Ascending aorta (tissue), 2 donors: ENCODE measurements around the gene CCDC146. TPM values are rescaled to one million over a fixed set of nuclear protein-coding genes. Genes with fewer than 3 reads are reported as not detected.

Experiments used
- DNase-seq, 2 donors: peaks; one replicate each; pipeline ENCODE4 v3.0.0-alpha.2; 2019; ENCODE audit warnings: low spot score in 2 of 2
- H3K27ac ChIP-seq, 2 donors: fragments of 200-600 bp; sonication (generic); one replicate each; pipeline ENCODE4 v1.5.1; 2016 to 2017; ENCODE audit warnings: mild to moderate bottlenecking in 1 of 2
- H3K27me3 ChIP-seq: fragments of 200-600 bp; sonication (generic); one replicate; pipeline ENCODE4 v1.5.1; 2017
- H3K36me3 ChIP-seq, 2 donors: fragments of 200-600 bp; sonication (generic); one replicate each; pipeline ENCODE4 v1.5.1; 2016
- H3K4me1 ChIP-seq, 2 donors: fragments of 200-600 bp; sonication (generic); one replicate each; pipeline ENCODE4 v1.5.1; 2016 to 2017; ENCODE audit warnings: mild to moderate bottlenecking in 1 of 2
- H3K4me3 ChIP-seq, 2 donors: fragments of 200-600 bp; sonication (generic); one replicate each; pipeline ENCODE4 v1.5.1; 2016 to 2017; ENCODE audit warnings: mild to moderate bottlenecking in 1 of 2
- H3K9me3 ChIP-seq, 2 donors: fragments of 200-600 bp; sonication (generic); one replicate each; pipeline ENCODE4 v1.5.1; 2016
- CTCF ChIP-seq, 3 experiments: fragments of 200-600 bp in 2 of 3; fragments of 450-650 bp in 1 of 3; sonication (generic) in 2 of 3; IDR thresholded peaks; one replicate each; pipeline ENCODE4 v1.5.1; 2016 to 2019; ENCODE audit warnings: antibody characterized with exemption in 3 of 3, mild to moderate bottlenecking in 1 of 3, moderate library complexity in 1 of 3
- intact Hi-C: fragments of 100-400 bp; cut with DNase I; formaldehyde crosslinking; loops from one replicate; pipeline ENCODE4 v1.15.1; 2023
- total RNA-seq: library from RNA; depleted of rRNA; stranded (reverse); fragments of >200 nt; gene quantifications from one replicate; pipeline ENCODE4 v1.1.0, GENCODE V29; 2016

CCDC146 gene
- total RNA-seq, 1 donor from 2014 or later = 9.2 TPM

- no peaks in the 10 kb centered on the region for H3K9me3 ChIP-seq
- peaks cover 0 to 11% of the 10 kb centered on the region in 2 donors for H3K4me1 ChIP-seq
- no peak overlapping the region for H3K4me3 ChIP-seq
- no peaks in the 10 kb centered on the region for H3K36me3 ChIP-seq
- no peak for DNase-seq
- no peak for TF ChIP-seq CTCF (IDR thresholded peaks at IDR 0.05)
- intact Hi-C loops = no loop called here
- no peak overlapping the region for H3K27ac ChIP-seq
- H3K27me3 ChIP-seq = no peaks in the 10 kb centered on the region
These were observed 66.5 kb downstream of the CCDC146 start for GRCh38 chr7:77188731-77189437.

GRCh38 chr7:77197141-77197540, 74.7 kb downstream of the CCDC146 start:
- H3K4me1 ChIP-seq = peaks cover 0 to 13% of the 10 kb centered on the region in 2 donors

GRCh38 chr7:77199013-77199966, 76.9 kb downstream of the CCDC146 start, which contains the start of gene FGL2:
FGL2 (minus strand) TSS chr7:77199819; CDS start chr7:77199793, 26 bp downstream.
- peak; percentile 56 to 92 for DNase-seq
- no peak for TF ChIP-seq CTCF (IDR thresholded peaks at IDR 0.05)
- Histone ChIP-seq H3K36me3 (no peaks in the 10 kb centered on the region), H3K4me3 (peak within 1 kb of the TSS; percentile 57 to 74), H3K27me3 (no peaks in the 10 kb centered on the region), H3K27ac (peak within 1 kb of the TSS; percentile 73 to 82), H3K9me3 (no peaks in the 10 kb centered on the region), H3K4me1 (peaks cover 0 to 11% of the 10 kb centered on the region in 2 donors)
- intact Hi-C loops = loop anchor here (2.0 to 5.0 kb wide), 3 partner anchors 46 to 133 kb away; no protein-coding TSS in a partner anchor

More at GRCh38 chr7:77197141-77197540, 74.7 kb downstream of the CCDC146 start:
- Histone ChIP-seq H3K9me3 (no peaks in the 10 kb centered on the region), H3K4me3 (peak overlapping the region; percentile 57 to 74), H3K36me3 (no peaks in the 10 kb centered on the region), H3K27me3 (no peaks in the 10 kb centered on the region), H3K27ac (peak overlapping the region; percentile 73 to 82)
- no peak for DNase-seq
- TF ChIP-seq CTCF (IDR thresholded peaks at IDR 0.05) = no peak
- intact Hi-C loops = loop anchor here (5.0 kb wide), 2 partner anchors 70 to 135 kb away; no protein-coding TSS in a partner anchor

- no peaks in the 10 kb centered on the region for H3K9me3 ChIP-seq
- no peaks in the 10 kb centered on the region for H3K27me3 ChIP-seq
- no peaks in the 10 kb centered on the region for H3K36me3 ChIP-seq
- peak overlapping the region; percentile 57 to 74 for H3K4me3 ChIP-seq
- TF ChIP-seq CTCF (IDR thresholded peaks at IDR 0.05) = no peak
- intact Hi-C loops = no loop called here
- H3K4me1 ChIP-seq = peaks cover 0 to 8% of the 10 kb centered on the region in 2 donors
- no peak for DNase-seq
- H3K27ac ChIP-seq = peak overlapping the region; percentile 73 to 82
These were observed 78.1 kb downstream of the CCDC146 start for GRCh38 chr7:77200542-77200941.

- Histone ChIP-seq H3K4me3 (no peak overlapping the region), H3K36me3 (no peaks in the 10 kb centered on the region), H3K9me3 (no peaks in the 10 kb centered on the region), H3K4me1 (peaks cover 0 to 8% of the 10 kb centered on the region in 2 donors), H3K27ac (no peak overlapping the region), H3K27me3 (no peaks in the 10 kb centered on the region)
- intact Hi-C loops = no loop called here
- DNase-seq = no peak
- TF ChIP-seq CTCF (IDR thresholded peaks at IDR 0.05) = no peak
These were observed 80.1 kb downstream of the CCDC146 start for GRCh38 chr7:77202481-77202976.
